Pons (tissue), 1 donor: ENCODE data around the gene PARG.
"Not testable (repeated sequence)": the region's sequence is repeated elsewhere in the genome, so short reads cannot be mapped to it uniquely, and the experiment has no call there.

Experiments
- DNase-seq: peaks from one replicate; pipeline ENCODE4 v3.0.0-alpha.2; 2016; ENCODE audit warnings: low spot score

Gene PARG

GRCh38 chr10:49941447-49942338, at the start of gene PARG, which contains the start of gene TIMM23B:
PARG (minus strand) TSS chr10:49942027; CDS start chr10:49941725, 302 bp downstream.
TIMM23B (plus strand) TSS chr10:49942053; CDS start chr10:49942195, 142 bp downstream.
- peak; percentile 75 for DNase-seq

- DNase-seq = not testable (repeated sequence)
Observed at GRCh38 chr10:49988376-49988775, 46.5 kb upstream of the PARG start, which contains the start of gene AGAP6. AGAP6 (plus strand) TSS chr10:49988406; CDS start chr10:49988716, 310 bp downstream.

GRCh38 chr10:49987207-49987606, 45.4 kb upstream of the PARG start:
- not testable (repeated sequence) for DNase-seq

- not testable (repeated sequence) for DNase-seq
Observed at GRCh38 chr10:49977756-49978155, 35.9 kb upstream of the PARG start.

GRCh38 chr10:49972094-49972493, 30.3 kb upstream of the PARG start:
- DNase-seq = not testable (repeated sequence)

- not testable (repeated sequence) for DNase-seq
Observed at GRCh38 chr10:49971466-49971865, 29.6 kb upstream of the PARG start.

GRCh38 chr10:49970331-49970857, 28.6 kb upstream of the PARG start:
- DNase-seq = not testable (repeated sequence)

- DNase-seq = peak; percentile 41
Observed at GRCh38 chr10:49953122-49953521, 11.3 kb upstream of the PARG start.

- DNase-seq = not testable (repeated sequence)
Observed at GRCh38 chr10:49952006-49952405, 10.2 kb upstream of the PARG start.

GRCh38 chr10:49948737-49949136, 6.9 kb upstream of the PARG start:
- not testable (repeated sequence) for DNase-seq

GRCh38 chr10:49948142-49948541, 6.3 kb upstream of the PARG start:
- DNase-seq = not testable (repeated sequence)

GRCh38 chr10:49943607-49944006, 1.8 kb upstream of the PARG start:
- DNase-seq = not testable (repeated sequence)

- DNase-seq = peak; percentile 2
Observed at GRCh38 chr10:49942339-49942705, 495 bp upstream of the PARG start.

GRCh38 chr10:49931959-49932728, 9.7 kb downstream of the PARG start:
- not testable (repeated sequence) for DNase-seq

GRCh38 chr10:49931276-49931675, 10.6 kb downstream of the PARG start:
- not testable (repeated sequence) for DNase-seq

- DNase-seq = not testable (repeated sequence)
Observed at GRCh38 chr10:49923572-49923971, 18.3 kb downstream of the PARG start.

- not testable (repeated sequence) for DNase-seq
Observed at GRCh38 chr10:49922041-49922440, 19.8 kb downstream of the PARG start.

- DNase-seq = not testable (repeated sequence)
Observed at GRCh38 chr10:49917927-49918326, 23.9 kb downstream of the PARG start.

- not testable (repeated sequence) for DNase-seq
Observed at GRCh38 chr10:49916451-49916850, 25.4 kb downstream of the PARG start.

GRCh38 chr10:49910295-49910694, 31.5 kb downstream of the PARG start:
- not testable (repeated sequence) for DNase-seq

GRCh38 chr10:49908290-49909080, 33.3 kb downstream of the PARG start:
- not testable (repeated sequence) for DNase-seq
